Keratinocyte (primary cell): ENCODE measurements around the gene OR2D3.

Source experiments
- CTCF ChIP-seq, 3 experiments: IDR thresholded peaks in 1 of 3; conservative IDR thresholded peaks in 1 of 3; optimal IDR thresholded peaks in 1 of 3; 2 replicates in 2 of 3; 3 replicates in 1 of 3; pipeline versions ENCODE3 to v1.5.1; 2011; ENCODE audit warnings: low read length in 3 of 3, mild to moderate bottlenecking in 3 of 3, moderate library complexity in 2 of 3, control low read depth in 1 of 3, inconsistent platforms in 1 of 3; ENCODE audit not compliant: insufficient read depth in 2 of 3; ENCODE audit errors: extremely low read depth in 1 of 3
- EZH2 ChIP-seq: IDR thresholded peaks from one replicate; pipeline ENCODE4 v1.6.1; 2012; ENCODE audit warnings: inconsistent platforms, mild to moderate bottlenecking, low read length, moderate library complexity

- TF ChIP-seq CTCF (optimal IDR thresholded peaks at IDR 0.05 in 1 of 3, IDR thresholded peaks at IDR 0.05 in 1 of 3, conservative IDR thresholded peaks at IDR 0.05 in 1 of 3; ENCODE audit: extremely low read depth in 1 of 3, insufficient read depth in 2 of 3, low read length in 3 of 3) = no peak
- TF ChIP-seq EZH2 = no peak
Observed at GRCh38 chr11:6889835-6890234, 31.0 kb upstream of the OR2D3 start.
